Stimulated activated CD4-positive, alpha-beta T cell treated with anti-CD3 and anti-CD28 coated beads, Interleukin-12 subunit alpha, Interleukin-12 subunit beta, amount 100 ng/mL, for 24 hours (primary cell): ENCODE data around the gene RUFY2.
"Not testable (repeated sequence)": the region's sequence is repeated elsewhere in the genome, so short reads cannot be mapped to it uniquely, and the experiment has no call there.

Source experiments
- DNase-seq, 2 experiments: peaks; one replicate each; pipeline ENCODE4 v3.0.0-alpha.2; 2020; ENCODE audit warnings: low read depth in 2 of 2

The RUFY2 gene

DNA sequence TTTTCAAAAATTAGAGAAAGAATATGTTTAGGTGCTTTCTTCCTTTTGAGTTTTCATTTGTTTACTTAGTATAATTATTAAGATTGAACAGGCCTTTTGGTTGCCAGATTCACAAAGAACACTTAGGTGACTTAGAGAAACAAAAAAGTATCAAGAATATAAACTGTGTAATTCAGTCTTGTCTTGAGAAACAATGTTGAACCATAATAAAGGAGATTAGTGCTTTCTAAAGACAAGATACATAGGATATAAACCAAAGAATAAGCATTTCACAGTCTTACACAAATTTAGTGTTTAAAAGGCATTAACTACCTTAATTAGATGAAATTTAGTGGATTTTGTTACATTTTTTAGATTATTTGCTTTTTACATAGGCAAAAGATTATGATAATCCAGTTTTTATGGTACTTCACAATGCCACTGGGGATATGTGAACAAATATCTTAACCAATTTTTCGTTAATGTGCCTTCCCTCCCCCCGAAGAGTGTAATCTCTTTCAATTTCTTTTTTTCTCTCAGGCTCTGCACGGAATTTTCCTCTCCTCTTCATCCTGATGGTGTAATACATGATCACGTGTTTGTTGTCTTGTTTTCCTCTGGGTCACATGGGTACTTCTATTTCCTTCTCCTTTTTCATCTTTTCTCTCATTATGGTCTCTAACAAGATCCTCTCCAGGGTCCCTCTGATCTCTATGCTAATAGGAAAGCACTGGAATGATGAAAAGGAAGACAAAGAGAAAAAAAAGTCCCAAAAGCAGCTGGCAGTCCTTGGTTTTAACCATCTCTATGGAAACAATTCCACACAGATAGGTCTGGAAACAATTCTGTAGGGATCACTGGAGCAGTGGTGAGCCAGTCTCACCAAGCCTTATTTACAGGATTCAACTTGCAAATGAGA is 78.9 kb downstream of the RUFY2 start:
- DNase-seq: no peak

GRCh38 chr10:68324396-68324795 is 82.7 kb downstream of the RUFY2 start:
- not testable (repeated sequence) for DNase-seq

DNA sequence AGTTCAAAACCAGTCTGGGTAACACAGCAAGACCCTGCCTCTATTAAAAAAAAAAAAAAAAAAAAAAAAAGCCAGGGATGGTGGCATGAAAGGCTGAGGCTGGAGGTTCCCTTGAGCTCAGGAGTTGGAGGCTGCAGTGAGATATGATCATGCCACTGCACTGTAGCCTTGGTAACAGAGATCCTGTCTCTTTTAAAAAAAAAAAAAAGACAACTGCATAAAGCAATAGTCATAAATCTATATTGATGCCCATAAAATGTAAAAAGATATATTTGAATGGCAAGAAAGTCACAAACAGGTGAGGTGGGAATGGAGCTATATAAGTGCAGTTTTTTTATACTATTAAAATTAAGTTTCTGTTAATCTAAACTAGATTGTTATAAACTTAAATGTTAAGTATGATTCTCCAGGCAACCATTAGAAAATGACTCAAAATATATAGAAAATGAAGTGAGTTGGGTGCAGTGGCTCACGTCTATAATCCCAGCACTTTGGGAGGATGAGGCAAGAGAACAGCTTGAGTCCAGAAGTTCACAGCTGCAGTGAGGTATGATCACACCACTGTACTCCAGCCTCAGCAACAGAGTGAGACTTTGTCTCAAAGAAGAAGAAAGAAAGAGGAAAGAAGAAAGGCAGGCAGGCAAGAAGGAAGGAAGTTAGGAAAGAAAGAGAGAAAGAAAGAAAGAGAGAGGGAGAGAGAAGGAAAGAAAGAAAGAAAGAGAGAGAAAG is 88.6 kb downstream of the RUFY2 start:
- no peak for DNase-seq

DNA sequence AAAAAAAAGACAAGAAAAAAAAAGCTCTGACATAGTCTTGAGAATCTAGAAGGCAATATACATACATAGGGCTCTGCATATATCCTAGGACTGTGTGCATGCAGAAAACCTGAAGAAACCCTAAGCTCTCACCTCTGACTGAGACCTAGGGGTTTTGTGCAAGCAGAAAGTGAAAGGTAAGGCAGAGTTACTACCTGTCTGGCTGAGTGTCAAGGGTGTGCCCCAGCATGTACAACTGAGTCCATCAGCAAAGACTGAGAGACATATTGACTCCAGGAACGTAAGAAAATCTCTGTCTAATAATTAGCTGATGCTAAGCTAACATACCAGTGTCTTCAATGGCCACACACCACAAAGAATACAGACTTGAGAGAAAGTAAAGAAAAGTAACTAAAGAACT is 91.5 kb downstream of the RUFY2 start:
- DNase-seq: no peak

- DNase-seq: not testable (repeated sequence)
These were observed 92.1 kb downstream of the RUFY2 start for GRCh38 chr10:68314930-68315329.

DNA sequence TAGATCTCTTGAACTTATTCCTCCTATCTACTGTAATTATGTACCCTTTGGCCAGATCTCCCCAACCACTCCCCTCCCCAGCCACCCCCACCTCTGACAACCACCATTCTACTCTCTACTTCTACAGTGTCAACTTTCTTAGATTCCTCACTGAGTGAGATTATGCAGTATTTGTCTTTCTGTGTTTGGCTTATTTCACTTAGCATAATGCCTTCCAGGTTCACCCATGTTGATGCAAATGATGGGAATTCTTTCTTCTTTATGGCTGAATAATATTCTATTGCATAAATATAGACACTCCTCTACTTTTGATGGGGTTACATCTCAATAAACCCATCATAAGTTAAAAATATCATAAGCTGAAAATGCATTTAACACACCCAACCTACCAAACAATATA is 96.5 kb downstream of the RUFY2 start:
- DNase-seq: no peak

- no peak for DNase-seq
These were observed 101.2 kb downstream of the RUFY2 start for GRCh38 chr10:68305854-68306253.

DNA sequence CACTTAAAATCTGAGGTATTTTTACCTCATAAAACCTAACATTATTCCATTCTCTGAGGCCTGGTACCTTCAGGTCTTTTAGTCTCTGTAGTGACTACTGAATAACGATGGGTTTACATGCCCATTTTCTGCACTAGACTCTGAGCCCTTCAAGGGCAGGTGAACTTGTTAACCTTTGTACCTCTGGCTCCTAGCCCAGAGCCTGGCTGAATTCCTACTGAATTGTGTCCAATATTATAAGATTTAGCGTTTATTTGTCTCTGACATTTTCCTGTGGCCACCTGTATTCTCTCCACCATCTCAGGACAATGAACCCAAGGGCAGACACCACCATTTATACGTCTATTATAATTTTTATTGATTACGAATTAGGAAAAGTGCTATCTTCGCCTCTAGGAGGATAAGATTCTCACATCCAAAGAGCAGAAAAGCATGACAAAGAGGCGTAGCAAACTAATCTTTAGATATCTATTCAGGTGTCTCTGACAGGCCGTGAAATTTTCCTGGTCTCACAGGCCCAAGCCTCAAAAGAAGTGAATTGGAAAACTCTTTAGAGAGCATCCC is 103.1 kb downstream of the RUFY2 start:
- DNase-seq: no peak

- DNase-seq: no peak
These were observed 104.2 kb downstream of the RUFY2 start for GRCh38 chr10:68302871-68303270.

- no peak for DNase-seq
These were observed 104.6 kb downstream of the RUFY2 start for GRCh38 chr10:68302503-68302823.

- no peak for DNase-seq
These were observed 105.1 kb downstream of the RUFY2 start for GRCh38 chr10:68301790-68302502.

DNA sequence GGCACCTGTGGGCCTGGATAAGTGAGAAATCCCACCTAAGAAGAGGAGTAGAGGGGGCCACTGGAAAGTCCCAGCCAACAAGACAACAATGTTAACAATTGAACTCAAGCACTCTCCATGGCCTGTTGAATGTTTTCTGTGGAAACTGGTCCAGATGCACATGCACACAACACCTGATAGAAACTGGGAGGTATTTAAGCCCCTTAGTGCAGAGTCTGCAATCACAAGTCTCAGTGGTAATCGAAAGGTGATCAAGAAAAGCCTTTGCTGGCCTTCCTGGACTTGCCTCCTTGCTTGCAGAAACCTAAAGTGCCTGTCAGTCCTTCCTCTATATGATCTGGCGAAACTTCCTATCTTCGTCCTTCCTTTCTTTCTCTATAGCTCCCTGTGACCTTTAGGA is 105.8 kb downstream of the RUFY2 start:
- no peak for DNase-seq

DNA sequence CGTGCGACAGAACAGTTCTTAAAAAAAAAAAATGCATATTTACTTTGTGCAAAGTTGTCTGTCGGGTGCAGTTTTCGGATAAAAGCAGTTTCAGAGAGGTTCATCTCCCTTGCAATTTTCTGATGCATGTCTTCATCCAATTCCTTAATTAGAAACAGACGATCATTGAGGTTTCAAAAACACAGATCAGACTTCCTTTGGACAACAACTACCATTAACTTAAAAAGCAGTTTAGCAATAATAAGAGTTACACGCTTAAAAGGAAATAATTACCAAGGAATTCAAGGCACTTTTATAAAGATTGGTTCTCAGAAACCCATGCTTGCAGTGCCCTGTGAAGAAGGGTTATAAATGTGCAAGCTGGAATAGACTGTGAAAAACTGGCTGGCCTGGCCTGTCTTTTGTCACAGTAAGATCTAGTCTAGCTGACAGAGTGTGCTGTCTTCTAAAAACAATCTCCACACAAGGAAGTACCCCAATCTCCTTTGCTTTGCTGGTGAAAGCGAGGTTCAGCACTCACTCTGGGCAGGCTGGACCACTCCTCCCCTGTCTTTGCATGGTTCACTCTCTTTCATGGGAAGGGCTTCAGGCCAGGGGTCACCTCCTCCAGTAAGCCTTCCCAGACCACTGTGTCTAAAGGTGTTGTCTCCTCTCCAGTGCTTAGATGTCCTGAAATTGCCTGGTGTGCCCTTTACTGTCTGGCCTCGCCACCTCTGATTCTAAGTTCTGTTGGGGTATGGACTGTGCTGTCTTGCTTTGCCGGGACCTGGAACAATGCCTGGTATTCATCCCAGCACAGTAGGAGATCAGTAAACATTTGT is 110.0 kb downstream of the RUFY2 start:
- no peak for DNase-seq
